Neuronal stem cell (in vitro differentiated cells): ENCODE data around the gene CYP1A1.

Experiments used
- DNase-seq: peaks from one replicate; pipeline ENCODE4 v3.0.0-alpha.2; 2013; ENCODE audit warnings: low spot score
- H2AFZ ChIP-seq: one replicate; pipeline ENCODE4 v1.6.1; 2013; ENCODE audit warnings: mild to moderate bottlenecking, low read length, inconsistent platforms
- H2AK5ac ChIP-seq: 2 replicates; pipeline ENCODE4 v1.6.1; 2013; ENCODE audit warnings: low read depth, mild to moderate bottlenecking, inconsistent platforms, low read length, moderate library complexity, mixed read lengths
- H2BK120ac ChIP-seq: 2 replicates; pipeline ENCODE4 v1.6.1; 2013; ENCODE audit warnings: low read depth, mild to moderate bottlenecking, inconsistent platforms, low read length, moderate library complexity, mixed read lengths
- H2BK12ac ChIP-seq: one replicate; pipeline ENCODE4 v1.6.1; 2013; ENCODE audit warnings: low read length, inconsistent platforms
- H2BK15ac ChIP-seq: 2 replicates; pipeline ENCODE4 v1.6.1; 2013; ENCODE audit warnings: mild to moderate bottlenecking, low read length, inconsistent platforms, mixed read lengths
- H2BK5ac ChIP-seq: one replicate; pipeline ENCODE4 v1.6.1; 2013; ENCODE audit warnings: inconsistent platforms, mild to moderate bottlenecking, low read length, moderate library complexity
- H3K14ac ChIP-seq: one replicate; pipeline ENCODE4 v1.6.1; 2013; ENCODE audit warnings: low read length, inconsistent platforms
- H3K18ac ChIP-seq: 2 replicates; pipeline ENCODE4 v1.6.1; 2013; ENCODE audit warnings: low read length, inconsistent platforms
- H3K23ac ChIP-seq: 2 replicates; pipeline ENCODE4 v1.6.1; 2013; ENCODE audit warnings: low read depth, mild to moderate bottlenecking, mixed read lengths, low read length, inconsistent platforms; ENCODE audit not compliant: poor library complexity
- H3K27ac ChIP-seq: replicated peaks from 3 replicates; pipeline ENCODE4 v1.5.1; 2013; ENCODE audit warnings: low read length, inconsistent platforms
- H3K27me3 ChIP-seq, 3 experiments: 2 replicates each; pipeline ENCODE4 v1.6.1; 2013; ENCODE audit warnings: low read length in 3 of 3, mild to moderate bottlenecking in 2 of 3, inconsistent platforms in 1 of 3, low read depth in 1 of 3, mixed read lengths in 1 of 3, moderate library complexity in 1 of 3; ENCODE audit not compliant: control insufficient read depth in 3 of 3, insufficient read depth in 3 of 3
- H3K36me3 ChIP-seq, 2 donors: replicated peaks in 1 of 2; 2 replicates each; pipeline ENCODE4 v1.6.1; 2013; ENCODE audit warnings: low read length in 2 of 2; ENCODE audit not compliant: control insufficient read depth in 2 of 2, insufficient read depth in 2 of 2
- H3K4ac ChIP-seq: 2 replicates; pipeline ENCODE4 v1.6.1; 2013; ENCODE audit warnings: inconsistent platforms, mild to moderate bottlenecking, low read length, moderate library complexity
- H3K4me1 ChIP-seq, 2 donors: 1 replicate in 1 of 2; 2 replicates in 1 of 2; pipeline ENCODE4 v1.6.1; 2013; ENCODE audit warnings: low read length in 2 of 2, low read depth in 1 of 2; ENCODE audit not compliant: control insufficient read depth in 2 of 2, insufficient read depth in 1 of 2
- H3K4me2 ChIP-seq: one replicate; pipeline ENCODE4 v1.6.1; 2013; ENCODE audit warnings: mild to moderate bottlenecking, low read length, inconsistent platforms; ENCODE audit not compliant: insufficient read depth, poor library complexity, severe bottlenecking
- H3K4me3 ChIP-seq, 2 donors: 2 replicates each; pipeline ENCODE4 v1.5.1; 2013; ENCODE audit warnings: low read length in 2 of 2, mild to moderate bottlenecking in 2 of 2, inconsistent platforms in 1 of 2, moderate library complexity in 1 of 2
- H3K79me1 ChIP-seq: one replicate; pipeline ENCODE4 v1.6.1; 2013; ENCODE audit warnings: low read depth, mild to moderate bottlenecking, inconsistent platforms, low read length, moderate library complexity
- H3K9ac ChIP-seq: one replicate; pipeline ENCODE4 v1.6.1; 2013; ENCODE audit warnings: mild to moderate bottlenecking, low read depth, low read length, inconsistent platforms; ENCODE audit not compliant: poor library complexity
- H3K9me3 ChIP-seq, 2 donors: replicated peaks in 1 of 2; 2 replicates each; pipeline versions ENCODE3 to v1.6.1; 2013; ENCODE audit warnings: low read length in 2 of 2, mild to moderate bottlenecking in 2 of 2, inconsistent platforms in 1 of 2, low read depth in 1 of 2, mixed read lengths in 1 of 2, moderate library complexity in 1 of 2; ENCODE audit not compliant: control insufficient read depth in 2 of 2, insufficient read depth in 1 of 2
- H4K8ac ChIP-seq: one replicate; pipeline ENCODE4 v1.6.1; 2013; ENCODE audit warnings: low read depth, mild to moderate bottlenecking, inconsistent platforms, low read length, moderate library complexity
- H4K91ac ChIP-seq: one replicate; pipeline ENCODE4 v1.6.1; 2013; ENCODE audit warnings: low read length, low read depth, mild to moderate bottlenecking, inconsistent platforms; ENCODE audit not compliant: poor library complexity
- WGBS, 2 donors: extraction: QIAGEN DNeasy Blood & Tissue Kit; methylation state at CpG; one replicate each; pipeline ENCODE4 v1.1.7; 2013; ENCODE audit warnings: missing lambda C conversion rate in 2 of 2, mixed read lengths in 1 of 2; ENCODE audit not compliant: insufficient read length in 2 of 2, insufficient replicate concordance in 1 of 2; ENCODE audit errors: extremely low coverage in 2 of 2; 5-methylcytosine and 5-hydroxymethylcytosine counted together

The CYP1A1 gene

DNA sequence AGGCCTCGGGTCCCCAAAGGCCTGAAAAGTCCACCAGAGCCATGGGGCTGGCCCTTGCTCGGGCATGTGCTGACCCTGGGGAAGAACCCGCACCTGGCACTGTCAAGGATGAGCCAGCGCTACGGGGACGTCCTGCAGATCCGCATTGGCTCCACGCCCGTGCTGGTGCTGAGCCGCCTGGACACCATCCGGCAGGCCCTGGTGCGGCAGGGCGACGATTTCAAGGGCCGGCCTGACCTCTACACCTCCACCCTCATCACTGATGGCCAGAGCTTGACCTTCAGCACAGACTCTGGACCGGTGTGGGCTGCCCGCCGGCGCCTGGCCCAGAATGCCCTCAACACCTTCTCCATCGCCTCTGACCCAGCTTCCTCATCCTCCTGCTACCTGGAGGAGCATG is 24.5 kb upstream of the CYP1A1 start:
- peak overlapping the region; percentile 56 for H3K23ac ChIP-seq
- H3K4me3 ChIP-seq: no peak overlapping the region
- H2BK120ac ChIP-seq: no peak overlapping the region
- no peak for DNase-seq
- H2AK5ac ChIP-seq: peak overlapping the region; percentile 17
- H3K18ac ChIP-seq: peak overlapping the region; percentile 62
- no peak overlapping the region for H4K8ac ChIP-seq
- H2BK12ac ChIP-seq: no peak overlapping the region
- no peak overlapping the region for H3K4ac ChIP-seq
- peaks cover 0 to 2% of the 10 kb centered on the region in 2 donors for H3K9me3 ChIP-seq
- no peak overlapping the region for H2BK5ac ChIP-seq
- peak overlapping the region; percentile 38 for H3K14ac ChIP-seq
- no peak overlapping the region for H2BK15ac ChIP-seq
- H3K36me3 ChIP-seq: no peaks in the 10 kb centered on the region
- no peak overlapping the region for H4K91ac ChIP-seq
- WGBS, 2 donors: no CpG with 5 or more reads among the region's 20 CpGs
- peaks cover 0 to 43% (median 38%) of the 10 kb centered on the region in 3 experiments for H3K27me3 ChIP-seq
- H3K79me1 ChIP-seq: no peaks in the 10 kb centered on the region
- H3K9ac ChIP-seq: no peak overlapping the region
- H3K27ac ChIP-seq: no peak overlapping the region
- no peak overlapping the region for H3K4me2 ChIP-seq
- H2AFZ ChIP-seq: no peak overlapping the region
- H3K4me1 ChIP-seq: peaks cover 0 to 11% of the 10 kb centered on the region in 2 donors

DNA sequence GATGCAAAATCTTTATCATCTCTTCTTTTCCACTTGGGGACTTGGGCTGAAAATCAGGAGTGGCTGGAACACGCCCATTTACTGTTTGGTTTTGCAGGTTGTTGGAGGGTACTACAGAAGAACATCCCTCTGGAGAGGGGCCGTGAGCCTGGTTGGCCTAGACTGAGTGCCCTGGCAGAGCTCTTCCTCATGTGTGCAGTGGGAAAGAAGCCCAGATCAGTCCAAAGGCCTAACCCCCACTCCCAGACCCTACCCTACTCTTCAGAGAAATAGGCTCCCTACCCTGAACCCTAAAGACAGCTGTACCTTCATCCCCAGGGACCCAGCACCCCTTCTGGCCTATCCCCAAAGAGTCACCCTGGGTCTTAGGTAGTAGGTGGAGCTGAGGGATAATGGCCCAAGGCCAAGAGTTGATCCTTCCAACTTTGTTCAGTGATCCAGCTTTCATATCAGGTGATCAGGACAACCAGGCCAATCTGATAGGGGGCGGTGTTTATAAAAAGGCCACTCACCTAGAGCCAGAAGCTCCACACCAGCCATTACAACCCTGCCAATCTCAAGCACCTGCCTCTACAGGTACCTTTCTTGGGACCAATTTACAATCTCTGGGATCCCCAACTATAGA is 23.1 kb upstream of the CYP1A1 start, which contains the start of gene CYP1A2:
Gene CYP1A2, plus strand, starts transcription at position 524 of the 625 bp plus-strand sequence. CDS start 894 bp downstream, outside the sequence.
- no CpG with 5 or more reads among the region's 3 CpGs for WGBS, 2 donors
- Histone ChIP-seq H3K9me3 (peaks cover 0 to 2% of the 10 kb centered on the region in 2 donors), H2AK5ac (no peak within 1 kb of the TSS), H3K4me3 (no peak within 1 kb of the TSS), H2AFZ (no peak within 1 kb of the TSS), H3K14ac (no peak within 1 kb of the TSS), H2BK120ac (no peak within 1 kb of the TSS), H2BK12ac (no peak within 1 kb of the TSS), H2BK15ac (no peak within 1 kb of the TSS), H3K9ac (no peak within 1 kb of the TSS), H3K27ac (no peak within 1 kb of the TSS), H3K4me2 (no peak within 1 kb of the TSS), H3K4me1 (peaks cover 0 to 11% of the 10 kb centered on the region in 2 donors), H3K18ac (no peak within 1 kb of the TSS), H3K4ac (no peak within 1 kb of the TSS), H3K79me1 (no peaks in the 10 kb centered on the region), H2BK5ac (no peak within 1 kb of the TSS), H4K91ac (no peak within 1 kb of the TSS), H4K8ac (no peak within 1 kb of the TSS), H3K36me3 (no peaks in the 10 kb centered on the region), H3K27me3 (peaks cover 0 to 43% (median 38%) of the 10 kb centered on the region in 3 experiments), H3K23ac (no peak within 1 kb of the TSS)
- DNase-seq: no peak

DNA sequence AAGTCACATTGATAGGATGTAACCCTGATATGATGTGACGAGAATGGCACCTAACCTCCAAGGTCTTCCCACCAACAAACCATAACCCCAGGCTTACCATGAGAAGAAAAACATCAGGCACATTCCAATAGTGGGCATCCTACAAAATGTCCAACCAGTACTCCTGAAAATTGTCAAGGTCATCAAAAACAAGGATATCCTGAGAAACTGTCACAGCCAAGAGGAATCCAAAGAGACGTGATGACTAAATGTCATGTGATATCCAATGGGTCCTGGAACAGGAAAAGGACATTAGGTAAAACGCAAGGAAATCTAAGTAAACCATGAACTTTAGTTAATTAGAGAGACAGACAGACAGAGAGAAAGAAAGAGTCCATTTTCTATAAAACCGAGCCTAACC is 21.1 kb upstream of the CYP1A1 start:
- H3K27ac ChIP-seq: no peak overlapping the region
- no peak overlapping the region for H3K4me2 ChIP-seq
- H3K4me3 ChIP-seq: no peak overlapping the region
- H3K36me3 ChIP-seq: no peaks in the 10 kb centered on the region
- H3K27me3 ChIP-seq: peaks cover 0 to 27% (median 21%) of the 10 kb centered on the region in 3 experiments
- no peak overlapping the region for H4K8ac ChIP-seq
- H3K4ac ChIP-seq: no peak overlapping the region
- no peak overlapping the region for H2BK15ac ChIP-seq
- H2BK12ac ChIP-seq: no peak overlapping the region
- H2BK120ac ChIP-seq: no peak overlapping the region
- no CpG with 5 or more reads among the region's 4 CpGs for WGBS, 2 donors
- no peak overlapping the region for H2BK5ac ChIP-seq
- H3K23ac ChIP-seq: no peak overlapping the region
- no peak overlapping the region for H2AFZ ChIP-seq
- no peaks in the 10 kb centered on the region for H3K9me3 ChIP-seq
- no peak for DNase-seq
- H3K4me1 ChIP-seq: peaks cover 0 to 11% of the 10 kb centered on the region in 2 donors
- H2AK5ac ChIP-seq: no peak overlapping the region
- no peak overlapping the region for H4K91ac ChIP-seq
- no peak overlapping the region for H3K18ac ChIP-seq
- no peaks in the 10 kb centered on the region for H3K79me1 ChIP-seq
- no peak overlapping the region for H3K9ac ChIP-seq
- no peak overlapping the region for H3K14ac ChIP-seq

DNA sequence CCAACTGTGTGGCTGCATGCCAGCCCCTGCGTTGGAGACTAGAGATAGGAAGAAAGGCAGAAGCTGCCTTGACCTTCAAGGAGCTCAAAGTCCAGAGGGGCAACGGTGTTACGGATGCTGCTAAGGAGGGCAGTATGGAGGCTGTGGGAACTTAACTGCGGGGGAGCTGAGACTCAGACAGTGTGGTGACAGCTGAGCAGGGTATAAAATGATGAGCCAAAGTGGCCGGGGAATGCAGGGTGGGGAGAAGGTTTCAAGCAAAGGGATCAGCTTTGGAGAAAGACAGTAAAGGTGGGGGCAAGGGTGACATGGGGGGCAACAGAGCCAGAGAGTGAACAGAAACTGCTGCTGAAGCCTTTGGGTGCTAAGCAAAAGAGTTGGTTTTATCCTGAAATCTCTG is 17.1 kb upstream of the CYP1A1 start:
- no peak overlapping the region for H3K18ac ChIP-seq
- no peak overlapping the region for H4K8ac ChIP-seq
- no peak overlapping the region for H3K23ac ChIP-seq
- no peak overlapping the region for H2BK120ac ChIP-seq
- H3K4ac ChIP-seq: no peak overlapping the region
- H3K27ac ChIP-seq: no peak overlapping the region
- H3K36me3 ChIP-seq: no peaks in the 10 kb centered on the region
- H3K9me3 ChIP-seq: no peaks in the 10 kb centered on the region
- H3K4me1 ChIP-seq: no peaks in the 10 kb centered on the region
- no peaks in the 10 kb centered on the region for H3K79me1 ChIP-seq
- H3K27me3 ChIP-seq: peaks cover 0 to 6% (median 2%) of the 10 kb centered on the region in 3 experiments
- H2BK5ac ChIP-seq: no peak overlapping the region
- H2AK5ac ChIP-seq: no peak overlapping the region
- no peak overlapping the region for H2BK15ac ChIP-seq
- no peak overlapping the region for H3K4me2 ChIP-seq
- peak overlapping the region in 1 of 2 donors; percentile 3 for H3K4me3 ChIP-seq
- no peak for DNase-seq
- H3K9ac ChIP-seq: no peak overlapping the region
- WGBS, 2 donors: no CpG with 5 or more reads among the region's 5 CpGs
- no peak overlapping the region for H3K14ac ChIP-seq
- H4K91ac ChIP-seq: no peak overlapping the region
- no peak overlapping the region for H2BK12ac ChIP-seq
- H2AFZ ChIP-seq: no peak overlapping the region
